IMR-90 (cell line): ENCODE results near the gene CASP6. TPM values are rescaled to one million over a fixed set of nuclear protein-coding genes. Genes with fewer than 3 reads are reported as not detected.

Experiments used
- ATAC-seq: fragments of 200-7000 bp; cut with Tn5 transposase; 2 replicates; pipeline ENCODE4 v1.9.1; 2020; ENCODE audit warnings: low read depth, mild to moderate bottlenecking, moderate library complexity
- Bru-seq: library from RNA; stranded (reverse); fragments of 400-500 nt; gene quantifications from one replicate; lab custom pipeline; 2021; lab: Mats Ljungman, UMichigan
- BruChase-seq, 2 experiments: library from RNA; stranded (reverse); fragments of 400-500 nt; gene quantifications; one replicate each; lab custom pipeline; 2021; lab: Mats Ljungman, UMichigan
- BruUV-seq: library from RNA; stranded (reverse); fragments of 400-500 nt; replicated peaks from 2 replicates; lab custom pipeline; 2021; lab: Mats Ljungman, UMichigan
- CTCF ChIA-PET: fragments of 300-600 bp; formaldehyde crosslinking; extraction: SDS; loops from one replicate; lab custom pipeline; 2021; ENCODE audit warnings: antibody characterized with exemption; lab: Yijun Ruan, JAX
- POLR2A ChIA-PET: fragments of 300-600 bp; sonication (Branson Sonifier 250); formaldehyde crosslinking; loops from one replicate; lab custom pipeline; 2022; ENCODE audit warnings: antibody characterized with exemption; ENCODE audit not compliant: unreplicated experiment; lab: Charles Lee
- DNase-seq: peaks from one replicate; pipeline ENCODE4 v3.0.0; 2013
- H2AFZ ChIP-seq: replicated peaks from 2 replicates; pipeline ENCODE3; 2013; ENCODE audit warnings: low read length, mild to moderate bottlenecking; ENCODE audit not compliant: poor library complexity
- H2AK5ac ChIP-seq: 2 replicates; pipeline ENCODE4 v1.6.1; 2013; ENCODE audit warnings: low read depth, low read length, inconsistent platforms
- H2AK9ac ChIP-seq: replicated peaks from 2 replicates; pipeline ENCODE3; 2013; ENCODE audit warnings: mild to moderate bottlenecking, low read depth, low read length, moderate library complexity; ENCODE audit not compliant: poor library complexity
- H2BK120ac ChIP-seq: 2 replicates; pipeline ENCODE4 v1.6.1; 2013; ENCODE audit warnings: low read depth, low read length, inconsistent platforms
- H2BK15ac ChIP-seq: 3 replicates; pipeline ENCODE4 v1.6.1; 2013; ENCODE audit warnings: low read depth, low read length, inconsistent platforms
- H2BK20ac ChIP-seq: 2 replicates; pipeline ENCODE4 v1.6.1; 2013; ENCODE audit warnings: low read depth, mild to moderate bottlenecking, inconsistent platforms, low read length, moderate library complexity
- H2BK5ac ChIP-seq: 2 replicates; pipeline ENCODE4 v1.6.1; 2013; ENCODE audit warnings: mild to moderate bottlenecking, low read depth, low read length, inconsistent platforms; ENCODE audit not compliant: poor library complexity, severe bottlenecking
- H3K14ac ChIP-seq: replicated peaks from 2 replicates; pipeline ENCODE4 v1.6.1; 2013; ENCODE audit warnings: low read depth, low read length, inconsistent platforms
- H3K18ac ChIP-seq: 2 replicates; pipeline ENCODE4 v1.6.1; 2013; ENCODE audit warnings: low read depth, low read length, control low read depth
- H3K23ac ChIP-seq: 2 replicates; pipeline ENCODE4 v1.6.1; 2013; ENCODE audit warnings: low read depth, low read length, inconsistent platforms
- H3K27ac ChIP-seq: 2 replicates; pipeline ENCODE4 v1.5.1; 2013; ENCODE audit warnings: mild to moderate bottlenecking, control low read depth, low read length; ENCODE audit not compliant: insufficient read depth
- H3K27me3 ChIP-seq: 2 replicates; pipeline ENCODE4 v1.6.1; 2013; ENCODE audit warnings: low read length; ENCODE audit not compliant: control insufficient read depth, insufficient read depth
- H3K36me3 ChIP-seq: 2 replicates; pipeline ENCODE4 v1.6.1; 2013; ENCODE audit warnings: low read length, mixed read lengths; ENCODE audit not compliant: control insufficient read depth, insufficient read depth
- H3K4ac ChIP-seq: 2 replicates; pipeline ENCODE4 v1.6.1; 2013; ENCODE audit warnings: low read depth, low read length, inconsistent platforms
- H3K4me1 ChIP-seq: 2 replicates; pipeline ENCODE4 v1.6.1; 2013; ENCODE audit warnings: low read length, mixed read lengths; ENCODE audit not compliant: control insufficient read depth, insufficient read depth
- H3K4me2 ChIP-seq: 2 replicates; pipeline ENCODE4 v1.6.1; 2013; ENCODE audit warnings: low read depth, mild to moderate bottlenecking, control low read depth, low read length, moderate library complexity
- H3K4me3 ChIP-seq: 2 replicates; pipeline ENCODE4 v1.5.1; 2013; ENCODE audit warnings: low read depth, mild to moderate bottlenecking, control low read depth, low read length, moderate library complexity; ENCODE audit not compliant: insufficient read depth
- H3K56ac ChIP-seq: 2 replicates; pipeline ENCODE4 v1.6.1; 2013; ENCODE audit warnings: low read length, inconsistent platforms; ENCODE audit not compliant: insufficient read depth; ENCODE audit errors: extremely low read depth
- H3K79me1 ChIP-seq, 2 experiments: 2 replicates each; pipeline ENCODE4 v1.6.1; 2013; ENCODE audit warnings: low read length in 2 of 2, inconsistent platforms in 1 of 2, low read depth in 1 of 2
- H3K9ac ChIP-seq: 2 replicates; pipeline ENCODE4 v1.6.1; 2013; ENCODE audit warnings: low read depth, low read length, control low read depth
- H3K9me1 ChIP-seq: 2 replicates; pipeline ENCODE4 v1.6.1; 2013; ENCODE audit warnings: low read length, inconsistent platforms; ENCODE audit not compliant: insufficient read depth
- H3K9me3 ChIP-seq: 2 replicates; pipeline ENCODE4 v1.6.1; 2013; ENCODE audit warnings: low read length; ENCODE audit not compliant: control insufficient read depth, insufficient read depth
- H4K20me1 ChIP-seq: 2 replicates; pipeline ENCODE4 v1.6.1; 2013; ENCODE audit warnings: low read length, inconsistent platforms; ENCODE audit not compliant: insufficient read depth
- H4K5ac ChIP-seq: 2 replicates; pipeline ENCODE4 v1.6.1; 2013; ENCODE audit warnings: mild to moderate bottlenecking, low read depth, low read length, control low read depth
- H4K8ac ChIP-seq, 2 experiments: 2 replicates each; pipeline ENCODE4 v1.6.1; 2013; ENCODE audit warnings: low read depth in 2 of 2, low read length in 2 of 2, control low read depth in 1 of 2, inconsistent platforms in 1 of 2
- H4K91ac ChIP-seq: 2 replicates; pipeline ENCODE4 v1.6.1; 2013; ENCODE audit warnings: low read depth, low read length, inconsistent platforms; ENCODE audit not compliant: insufficient read depth
- BHLHE40 ChIP-seq: fragments of 150-350 bp; IDR thresholded peaks from 2 replicates; pipeline ENCODE4 v1.6.1; 2016; ENCODE audit warnings: mild to moderate bottlenecking, low read depth, low read length
- CEBPB ChIP-seq: IDR thresholded peaks from 2 replicates; pipeline ENCODE4 v1.6.1; 2012; ENCODE audit warnings: low read depth, low read length, improper control_type of control experiment
- CHD1 ChIP-seq: IDR thresholded peaks from 2 replicates; pipeline ENCODE4 v1.6.1; 2012; ENCODE audit warnings: low read depth, low read length, improper control_type of control experiment
- CTCF ChIP-seq: conservative IDR thresholded peaks from 2 replicates; pipeline ENCODE4 v1.5.1; 2012; ENCODE audit warnings: mild to moderate bottlenecking, low read depth, low read length, improper control_type of control experiment
- FOS ChIP-seq: fragments of 150-350 bp; IDR thresholded peaks from 2 replicates; pipeline ENCODE4 v1.6.1; 2016; ENCODE audit warnings: low read depth, low read length
- MAFK ChIP-seq: IDR thresholded peaks from 2 replicates; pipeline ENCODE4 v1.6.1; 2012; ENCODE audit warnings: low read depth, low read length, improper control_type of control experiment
- MAZ ChIP-seq: IDR thresholded peaks from 2 replicates; pipeline ENCODE4 v1.6.1; 2012; ENCODE audit warnings: low read depth, mild to moderate bottlenecking, low read length, improper control_type of control experiment, moderate library complexity, borderline replicate concordance
- MXI1 ChIP-seq: IDR thresholded peaks from 2 replicates; pipeline ENCODE4 v1.6.1; 2012; ENCODE audit warnings: low read depth, mild to moderate bottlenecking, low read length, moderate library complexity, borderline replicate concordance
- POLR2A ChIP-seq: IDR thresholded peaks from 2 replicates; pipeline ENCODE4 v1.6.1; 2012; ENCODE audit warnings: mild to moderate bottlenecking, low read depth, low read length
- RCOR1 ChIP-seq: IDR thresholded peaks from 2 replicates; pipeline ENCODE4 v1.6.1; 2012; ENCODE audit warnings: mild to moderate bottlenecking, low read length, improper control_type of control experiment; ENCODE audit not compliant: insufficient replicate concordance
- RFX5 ChIP-seq: IDR thresholded peaks from 2 replicates; pipeline ENCODE4 v1.8.0; 2012; ENCODE audit warnings: low read depth, mild to moderate bottlenecking, low read length, moderate library complexity
- SMC3 ChIP-seq: fragments of 150-350 bp; IDR thresholded peaks from 2 replicates; pipeline ENCODE4 v1.6.1; 2016; ENCODE audit warnings: low read depth, mild to moderate bottlenecking, antibody characterized with exemption, low read length, moderate library complexity
- USF2 ChIP-seq: fragments of 150-350 bp; IDR thresholded peaks from 2 replicates; pipeline ENCODE4 v1.6.1; 2017; ENCODE audit warnings: mild to moderate bottlenecking, antibody characterized with exemption, low read length, low read depth
- WGBS, 2 experiments: methylation state at CpG; one replicate each; pipeline versions ENCODE4 v1.1.5 to v1.1.7; 2013; ENCODE audit warnings: missing lambda C conversion rate in 2 of 2; ENCODE audit not compliant: insufficient read length in 1 of 2; ENCODE audit errors: extremely low coverage in 2 of 2; 5-methylcytosine and 5-hydroxymethylcytosine counted together
- dilution Hi-C: fragments of 300-500 bp; cut with HindIII; formaldehyde crosslinking; loops from one replicate; pipeline ENCODE4 v1.14.3; 2018; ENCODE audit warnings: low sequenced_read_pairs; ENCODE audit not compliant: unreplicated experiment
- in situ Hi-C: fragments of 300-500 bp; cut with MboI; formaldehyde crosslinking; loops from 3 replicates; pipeline ENCODE4 v1.14.3; 2019; ENCODE audit warnings: low sequenced_read_pairs, inconsistent platforms, mixed read lengths
- intact Hi-C: fragments of 100-400 bp; cut with micrococcal nuclease; formaldehyde crosslinking; loops from 2 replicates; pipeline ENCODE4 v1.10.0; 2022
- long read RNA-seq: library from polyadenylated mRNA; unstranded; transcript quantifications from one replicate; pipeline ENCODE4 v2.0.0, GENCODE V29; 2021; ENCODE audit not compliant: unreplicated experiment
- polyA plus RNA-seq, 3 experiments: library from polyadenylated mRNA; depleted of rRNA; stranded (reverse); fragments of >200 nt; gene quantifications; 2 replicates each; pipeline ENCODE4 v1.2.3, GENCODE V29; 2012; ENCODE audit warnings: low replicate concordance in 1 of 3
- total RNA-seq: library from RNA; depleted of rRNA; stranded (reverse); fragments of >200 nt; gene quantifications from 2 replicates; pipeline ENCODE4 v1.2.3, GENCODE V29; 2012; rRNA removed

The CASP6 gene
- total RNA-seq (44.1 and 45.0 TPM in 2 replicates), polyA plus RNA-seq (2012; rRNA removed) (19.8 and 25.0 TPM in 2 replicates), Bru-seq, nascent RNA (percentile 63 among the genes with signal in this experiment), BruChase-seq, experiment 1, labeled RNA remaining after a 6-hour chase (percentile 78 among the genes with signal in this experiment), BruChase-seq, experiment 2, labeled RNA remaining after a 2-hour chase (percentile 67 among the genes with signal in this experiment)
- 9.0 and 9.4 TPM in 2 replicates for polyA plus RNA-seq (2012; cell fraction: cytosol; rRNA removed)
- 3.6 and 23.6 TPM in 2 replicates for polyA plus RNA-seq (2012; cell fraction: nucleus; rRNA removed; ENCODE audit: low replicate concordance)
- long read RNA-seq, transcript CASP6-201 (7 exons, 1,548 nt): major isoform, 26 of 32 reads
- long read RNA-seq, partial matches to known transcripts: 1 of 32 reads
- long read RNA-seq, other reads (novel, unspliced or antisense): 5 of 32 reads

- Histone ChIP-seq H2AK5ac (no peak within 1 kb of the TSS), H3K18ac (no peak within 1 kb of the TSS; the same call in 1 of the 2 replicates), H4K8ac (peak within 1 kb of the TSS; percentile 56 to 78; a peak in 3 of 4 replicates), H3K9ac (peak within 1 kb of the TSS; percentile 84), H4K91ac (peak within 1 kb of the TSS; percentile 66), H2AFZ (peak within 1 kb of the TSS; percentile 100), H3K9me1 (peaks cover 18% of the 10 kb centered on the region; the same call in 1 of the 2 replicates), H2BK5ac (peak within 1 kb of the TSS; percentile 32), H2BK120ac (peak within 1 kb of the TSS; percentile 53), H3K27ac (peak within 1 kb of the TSS; percentile 80), H3K4me2 (peak within 1 kb of the TSS; percentile 98), H2BK20ac (no peak within 1 kb of the TSS), H3K9me3 (no peaks in the 10 kb centered on the region), H4K20me1 (peaks cover 3% of the 10 kb centered on the region), H3K36me3 (no peaks in the 10 kb centered on the region), H3K23ac (peak within 1 kb of the TSS; percentile 67), H3K4me1 (peaks cover 7% of the 10 kb centered on the region), H3K79me1 (peaks cover 31 to 38% of the 10 kb centered on the region in 2 experiments), H3K56ac (peak within 1 kb of the TSS; percentile 81), H3K4ac (peak within 1 kb of the TSS; percentile 71), H4K5ac (peak within 1 kb of the TSS; percentile 80), H3K4me3 (peak within 1 kb of the TSS; percentile 94), H3K14ac (peak within 1 kb of the TSS; percentile 69), H3K27me3 (no peaks in the 10 kb centered on the region), H2BK15ac (no peak within 1 kb of the TSS), H2AK9ac (peak within 1 kb of the TSS; percentile 97)
- WGBS, 2 experiments: 1% methylated on average over 40 of the region's 72 CpGs; no CpG with 5 or more reads in 1 of the 2 experiments
- dilution Hi-C loops (no loop called here), in situ Hi-C loops (loop anchor here (10.0 kb wide), 1 partner anchor 112 kb away; the partner anchor contains the start of gene GAR1), intact Hi-C loops (loop anchor here (1.0 to 5.0 kb wide), 9 partner anchors 26 to 276 kb away; partner anchors contain the start of gene GAR1)
- ATAC-seq (peak; percentile 94), DNase-seq (peak; percentile 66)
- ChIA-PET POLR2A (interaction anchor here (0.5 to 0.6 kb wide), 2 partner anchors 27 to 510 kb away, joined by 3 to 4 read pairs; no protein-coding TSS in a partner anchor), CTCF (interaction anchor here (0.6 to 1.0 kb wide), 4 partner anchors 20 to 283 kb away, joined by 3 to 4 read pairs (median 3); no protein-coding TSS in a partner anchor)
- BruUV-seq: no TSS peak
- TF ChIP-seq CHD1: no peak
- TF ChIP-seq BHLHE40: no peak
- TF ChIP-seq RFX5: no peak
- peak; percentile 54; the same call in 1 of the 2 replicates for TF ChIP-seq MAZ
- no peak for TF ChIP-seq MAFK
- no peak for TF ChIP-seq POLR2A
- TF ChIP-seq RCOR1: no peak
- no peak for TF ChIP-seq CEBPB
- no peak for TF ChIP-seq FOS
- no peak for TF ChIP-seq USF2
- no peak for TF ChIP-seq MXI1
- peak; percentile 61 for TF ChIP-seq CTCF
- peak; percentile 67 for TF ChIP-seq SMC3
Observed at GRCh38 chr4:109702950-109703663, at the start of gene CASP6. Gene CASP6, minus strand, starts transcription at chr4:109703445. Its CDS starts 50 bp downstream, at chr4:109703395.
